Stimulated activated CD4-positive, alpha-beta T cell treated with anti-CD3 and anti-CD28 coated beads, Interleukin-4, amount 100 ng/mL, for 24 hours (primary cell): ENCODE measurements around the gene UBALD2.
A peak's percentile ranks its signal among the peaks of the same experiment; 100 is the strongest.

ENCODE experiments used
- DNase-seq: peaks from one replicate; pipeline ENCODE4 v3.0.0-alpha.2; 2020

Gene UBALD2

GRCh38 chr17:76266244-76266938 lies 1.2 kb downstream of the UBALD2 start:
- DNase-seq, result peak; percentile 27

- no peak for DNase-seq
Observed at GRCh38 chr17:76267051-76267576, 2.0 kb downstream of the UBALD2 start.

DNA sequence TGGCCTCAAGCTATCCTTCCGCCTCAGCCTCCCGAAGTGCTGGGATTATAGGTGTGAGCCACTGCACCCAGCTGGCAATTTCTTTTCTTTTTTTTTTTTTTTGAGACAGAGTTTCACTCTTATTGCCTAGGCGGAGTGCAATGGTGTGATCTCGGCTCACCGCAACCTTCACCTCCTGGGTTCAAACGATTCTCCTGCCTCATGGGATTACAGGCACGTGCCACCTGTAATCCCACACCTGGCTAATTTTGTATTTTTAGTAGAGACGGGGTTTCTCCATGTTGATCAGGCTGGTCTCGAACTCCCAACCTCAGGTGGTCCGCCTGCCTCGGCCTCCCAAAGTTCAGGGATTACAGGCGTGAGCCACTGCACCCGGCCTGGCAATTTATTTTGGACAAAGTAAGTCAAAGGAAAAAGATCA lies 2.4 kb downstream of the UBALD2 start:
- DNase-seq, result peak; percentile 29

- DNase-seq, result peak; percentile 83
Observed at GRCh38 chr17:76268015-76268749, 3.0 kb downstream of the UBALD2 start.

DNA sequence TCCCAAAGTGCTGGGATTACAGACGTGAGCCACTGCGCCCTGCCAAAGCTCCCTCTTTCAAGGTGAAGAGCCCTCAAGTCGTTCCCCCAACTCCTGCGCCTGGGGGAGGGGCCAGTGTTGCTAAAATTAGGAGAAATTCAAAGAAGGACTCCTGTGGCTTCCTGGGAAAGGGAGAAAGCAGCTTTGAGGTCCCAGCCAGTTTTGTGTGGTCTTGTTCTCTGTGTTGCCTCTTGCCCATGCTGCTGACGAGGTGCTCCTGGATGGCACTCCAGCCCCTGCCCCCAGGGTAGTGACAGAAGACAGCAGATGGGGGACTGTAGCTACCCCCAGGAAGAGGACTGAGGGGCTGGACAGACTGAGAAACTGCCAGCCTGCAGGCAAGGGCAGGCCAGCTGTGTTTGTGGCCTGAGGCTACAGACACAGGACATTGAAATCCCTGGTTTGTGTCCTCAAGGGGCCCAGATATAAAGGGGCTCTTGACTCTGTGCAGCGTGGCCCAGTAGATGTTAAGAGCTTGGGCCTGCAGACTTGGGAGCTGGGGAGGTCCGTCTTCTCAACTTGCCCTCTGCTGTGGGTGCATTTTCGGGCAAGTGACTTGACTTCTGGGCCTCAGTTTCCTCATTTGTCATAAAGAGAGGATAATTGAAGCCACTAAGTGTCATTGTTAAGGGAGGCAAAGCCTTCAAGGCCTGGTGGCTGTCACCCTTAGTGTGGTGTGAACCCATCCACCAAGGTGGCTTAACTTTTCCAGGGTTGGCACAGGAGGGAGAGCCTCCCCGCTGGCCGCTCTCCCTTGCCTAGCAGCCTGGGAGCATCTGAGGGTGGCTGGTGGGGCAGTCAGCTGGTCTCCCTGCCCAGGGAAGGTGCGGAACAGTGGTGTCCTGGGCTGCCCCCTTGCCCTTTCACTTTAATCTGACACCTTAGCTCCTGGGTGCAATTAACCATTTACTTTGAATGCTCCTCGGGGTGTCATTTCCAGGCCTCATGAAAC lies 4.1 kb downstream of the UBALD2 start:
- peak; percentile 11 for DNase-seq

DNA sequence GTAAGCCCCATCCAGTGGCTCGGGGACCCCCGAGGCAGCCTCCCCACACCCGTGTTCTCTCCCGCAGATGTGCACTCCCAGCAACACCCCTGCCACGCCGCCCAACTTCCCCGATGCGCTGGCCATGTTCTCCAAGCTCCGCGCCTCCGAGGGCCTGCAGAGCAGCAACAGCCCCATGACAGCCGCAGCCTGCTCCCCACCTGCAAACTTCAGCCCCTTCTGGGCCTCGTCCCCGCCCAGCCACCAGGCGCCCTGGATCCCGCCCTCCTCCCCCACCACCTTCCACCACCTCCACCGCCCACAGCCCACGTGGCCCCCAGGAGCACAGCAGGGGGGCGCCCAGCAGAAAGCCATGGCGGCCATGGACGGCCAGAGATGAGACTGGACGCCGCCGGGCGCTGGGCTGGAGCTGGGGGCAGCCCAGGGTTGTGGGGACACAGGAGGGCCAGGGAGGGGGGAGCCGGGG lies 5.0 kb downstream of the UBALD2 start:
- DNase-seq, result peak; percentile 10

- peak; percentile 31 for DNase-seq
Observed at GRCh38 chr17:76270770-76271668, 5.9 kb downstream of the UBALD2 start.

GRCh38 chr17:76271669-76272540 lies 6.8 kb downstream of the UBALD2 start:
- DNase-seq, result peak; percentile 86

DNA sequence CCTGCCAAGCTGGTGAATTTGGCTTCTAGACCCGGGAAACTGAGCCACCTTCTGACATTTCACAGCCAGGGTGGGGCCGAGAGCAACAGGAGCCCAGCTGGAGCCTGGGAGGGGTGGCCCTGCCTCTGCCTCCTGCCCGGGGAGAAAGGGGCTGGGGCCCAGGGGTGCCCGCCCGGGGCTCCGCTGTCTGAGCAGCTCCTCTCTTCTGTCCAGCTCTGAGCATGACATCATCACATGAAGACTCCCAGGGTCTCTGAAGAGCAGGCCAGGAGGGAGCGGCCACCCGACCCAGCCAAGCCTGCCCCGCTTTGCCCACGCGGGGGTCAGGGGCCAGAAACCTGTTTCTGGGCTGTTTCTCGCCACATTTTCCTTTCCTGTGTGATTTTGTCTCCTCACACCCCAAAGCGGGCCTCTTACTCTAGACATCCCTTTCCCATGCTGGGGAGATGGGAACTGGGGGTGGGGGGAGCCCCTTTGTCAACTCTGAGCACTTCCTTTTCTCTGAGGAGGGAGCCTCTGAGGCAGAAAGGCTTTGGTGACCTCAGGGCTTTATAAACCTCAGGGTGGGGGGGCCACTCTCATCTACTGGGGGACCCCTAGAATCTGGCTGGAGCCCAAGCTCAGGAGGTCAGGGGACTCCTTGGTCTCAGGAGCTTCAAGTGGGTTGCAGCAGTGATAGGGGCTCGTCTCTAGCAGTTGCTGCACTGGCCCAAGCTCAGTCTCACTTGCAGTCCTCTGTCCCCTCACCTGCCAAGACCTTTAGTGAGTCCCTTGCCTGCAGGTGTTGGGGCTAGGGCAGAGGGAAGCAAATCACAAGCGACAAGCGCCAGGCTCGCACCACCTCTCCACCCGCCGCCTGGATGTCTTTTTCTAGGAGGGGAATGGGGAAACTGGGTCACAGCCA lies 7.6 kb downstream of the UBALD2 start:
- DNase-seq, result peak; percentile 72

DNA sequence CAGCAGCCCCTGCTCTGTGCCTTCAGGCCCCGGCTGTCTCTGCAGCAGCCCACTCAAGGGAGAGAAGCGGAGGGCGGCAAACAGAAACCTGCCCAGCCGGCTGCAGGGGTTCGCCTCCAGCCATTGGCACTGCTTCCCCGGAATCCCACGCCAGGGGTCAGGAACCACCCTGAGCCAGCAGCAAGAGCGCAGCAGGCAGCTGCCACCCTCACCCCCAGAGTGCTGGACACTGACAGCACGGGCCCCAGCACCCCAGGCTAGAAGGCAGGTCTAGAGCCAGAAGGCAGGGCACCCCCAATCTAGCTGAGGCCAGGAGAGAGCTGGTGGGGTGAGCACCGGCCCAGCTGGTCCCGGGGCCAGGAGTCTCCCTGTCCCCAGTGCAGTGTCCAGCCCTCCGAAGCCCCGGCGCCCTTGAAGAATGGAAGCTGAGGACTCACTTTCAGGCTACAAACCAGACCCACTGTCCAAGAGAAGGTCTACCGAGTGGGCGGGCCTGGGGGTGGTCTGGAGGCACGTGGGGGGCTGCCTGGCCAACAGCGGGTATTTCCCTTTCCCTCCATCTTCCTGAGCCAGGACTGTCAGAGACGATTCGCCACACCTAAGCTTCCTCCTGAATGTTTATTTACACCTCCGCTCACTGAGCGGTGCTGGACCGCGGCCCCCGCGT lies 8.4 kb downstream of the UBALD2 start:
- peak; percentile 7 for DNase-seq

DNA sequence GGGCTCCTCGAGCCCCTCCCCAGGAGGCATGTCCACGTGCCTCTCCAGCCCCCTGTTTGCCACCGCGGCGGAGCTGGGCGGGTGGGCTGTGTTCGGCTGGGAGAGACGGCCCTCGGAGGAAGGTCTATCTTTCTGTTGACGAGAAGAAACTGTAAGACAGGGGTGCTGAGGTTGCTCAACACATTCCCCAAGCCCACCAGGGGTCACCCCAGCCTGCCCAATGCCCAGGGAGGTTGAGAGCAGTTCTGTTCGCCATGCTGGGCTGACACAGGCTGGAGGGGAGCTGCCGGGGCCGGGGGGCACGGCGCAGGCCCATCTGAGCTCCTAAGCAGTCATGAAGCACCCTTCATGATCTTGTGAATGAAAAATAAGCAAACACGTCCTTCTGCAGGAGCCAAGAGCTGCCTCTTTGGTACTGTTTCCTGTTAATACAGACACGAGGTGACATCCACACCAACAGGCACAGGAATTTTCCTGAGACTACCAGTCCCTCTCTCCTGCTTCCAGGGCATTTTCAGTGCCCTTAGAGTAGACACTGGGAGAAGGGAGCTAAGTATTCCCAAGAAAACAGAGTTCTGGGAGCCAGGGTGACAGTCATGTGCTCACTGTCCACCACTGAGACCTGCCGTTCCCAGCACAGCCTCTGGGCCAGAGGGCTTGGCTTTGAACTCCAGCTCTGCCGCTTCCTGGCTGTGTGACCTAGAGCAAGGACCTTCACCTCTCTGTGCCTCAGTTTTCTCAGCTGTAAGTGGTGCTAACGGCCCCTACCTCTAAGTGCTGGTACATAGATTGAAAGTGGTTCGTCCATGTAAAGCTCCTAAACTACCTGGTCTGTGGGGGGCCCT lies 9.2 kb downstream of the UBALD2 start:
- DNase-seq, result no peak

- no peak for DNase-seq
Observed at GRCh38 chr17:76275382-76276068, 10.4 kb downstream of the UBALD2 start.

- peak; percentile 8 for DNase-seq
Observed at GRCh38 chr17:76276069-76276431, 10.9 kb downstream of the UBALD2 start.

GRCh38 chr17:76276461-76277299 lies 11.5 kb downstream of the UBALD2 start:
- DNase-seq, result no peak

DNA sequence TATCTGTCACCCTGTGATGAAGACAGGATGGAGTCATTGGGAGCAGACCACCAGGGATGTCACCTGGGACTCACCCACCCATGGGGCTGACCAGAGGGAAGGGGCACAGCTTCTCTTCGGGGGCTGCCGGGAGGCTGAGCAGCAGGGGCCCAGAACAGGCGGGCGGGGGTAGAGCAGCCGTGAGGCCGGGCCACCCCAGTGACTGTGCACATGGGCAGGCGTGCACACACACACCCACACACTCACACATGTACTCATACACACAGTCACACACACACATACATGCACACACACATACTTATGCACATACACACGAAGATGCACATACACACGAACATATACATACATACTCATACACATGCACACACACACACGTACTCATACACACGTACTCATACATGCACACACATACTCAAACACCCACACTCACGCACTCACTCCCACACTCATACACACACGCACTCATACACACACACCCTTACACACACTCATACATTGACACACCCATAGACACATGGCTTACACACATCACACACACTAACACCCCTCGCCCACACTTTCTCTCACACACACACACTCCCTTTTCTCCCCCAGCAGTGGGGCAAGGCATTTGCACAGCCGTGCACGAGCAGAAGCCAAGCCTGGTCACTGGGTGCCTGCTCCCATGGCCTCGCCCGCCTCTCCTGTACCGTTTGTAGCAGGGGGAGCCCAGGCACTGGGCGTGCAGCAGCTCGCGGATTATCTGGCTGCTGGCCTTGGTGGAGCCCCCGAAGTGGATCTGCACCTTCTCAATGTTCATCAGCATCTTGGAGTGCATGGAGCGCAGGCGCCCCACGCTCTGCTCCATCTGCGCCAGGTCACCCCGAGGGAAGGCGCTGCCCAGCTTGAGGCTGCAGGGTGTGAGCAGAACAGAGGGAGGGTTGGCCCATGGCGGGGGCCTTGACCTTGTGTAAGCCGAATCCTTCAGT lies 12.4 kb downstream of the UBALD2 start:
- DNase-seq, result no peak
